SK-N-MC (cell line): ENCODE results near the gene ME3.
"Not testable (repeated sequence)": the region's sequence is repeated elsewhere in the genome, so short reads cannot be mapped to it uniquely, and the experiment has no call there.

Experiments
- DNase-seq: peaks from one replicate; pipeline ENCODE4 v3.0.0-alpha.2; 2011; ENCODE audit warnings: low read depth, low spot score
- H3K27ac ChIP-seq: fragments of 200-600 bp; sonication (generic); 2 replicates; pipeline ENCODE4 v1.5.1; 2016; ENCODE audit warnings: mixed run types
- H3K36me3 ChIP-seq: fragments of 200-600 bp; sonication (generic); 2 replicates; pipeline ENCODE4 v1.6.1; 2017; ENCODE audit warnings: antibody characterized with exemption, low read length, mixed read lengths; ENCODE audit not compliant: insufficient read depth
- H3K4me3 ChIP-seq: fragments of 200-600 bp; sonication (generic); 2 replicates; pipeline ENCODE4 v1.5.1; 2016
- H3K9ac ChIP-seq: fragments of 200-600 bp; sonication (generic); 2 replicates; pipeline ENCODE4 v1.8.0; 2017; ENCODE audit warnings: mixed run types, mixed read lengths; ENCODE audit not compliant: insufficient read length
- H3K9me3 ChIP-seq: fragments of 200-600 bp; sonication (generic); 2 replicates; pipeline ENCODE4 v1.6.1; 2017; ENCODE audit warnings: low read depth, mild to moderate bottlenecking, antibody characterized with exemption, low read length, moderate library complexity, mixed read lengths
- EZH2 ChIP-seq: fragments of 200-600 bp; sonication (generic); IDR thresholded peaks from one replicate; pipeline ENCODE4 v1.6.1; 2017; ENCODE audit warnings: antibody characterized with exemption
- FOXP2 ChIP-seq: optimal IDR thresholded peaks from 2 replicates; pipeline ENCODE3; 2011; ENCODE audit warnings: mild to moderate bottlenecking, moderate library complexity; ENCODE audit not compliant: insufficient read depth; ENCODE audit errors: extremely low read length, control extremely low read depth
- POLR2AphosphoS5 ChIP-seq: IDR thresholded peaks from 2 replicates; pipeline ENCODE4 v1.6.1; 2012; ENCODE audit warnings: mild to moderate bottlenecking, low read depth, low read length, borderline replicate concordance

Gene ME3

DNA sequence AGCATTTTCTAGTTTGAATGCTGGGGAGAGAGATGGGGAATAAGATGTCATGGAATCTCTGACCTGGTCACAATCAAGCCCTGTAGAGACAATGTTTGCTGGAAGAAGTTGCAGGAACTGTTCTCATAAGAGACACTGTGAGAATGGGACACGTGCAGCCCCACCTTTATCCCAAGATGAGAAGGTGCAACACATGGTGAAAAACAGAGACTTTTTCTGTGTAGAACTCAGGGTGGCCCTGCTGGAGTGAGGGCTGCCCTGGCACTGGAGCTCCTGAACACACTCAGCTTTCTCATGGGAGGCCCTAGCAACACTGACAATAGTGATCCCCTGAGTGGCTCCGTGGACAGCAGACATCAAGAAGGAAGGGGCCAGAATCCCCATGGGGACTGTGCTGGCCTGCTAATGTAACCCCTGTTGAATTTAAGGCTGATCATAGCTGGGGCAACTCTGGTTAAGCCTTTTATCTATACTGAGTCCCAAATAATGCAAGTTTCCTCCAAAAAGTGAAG lies 106.6 kb downstream of the ME3 start:
- TF ChIP-seq EZH2 (no peak), POLR2AphosphoS5 (no peak), FOXP2 (no peak)
- H3K9me3 ChIP-seq = no peaks in the 10 kb centered on the region
- H3K4me3 ChIP-seq = no peak overlapping the region
- no peaks in the 10 kb centered on the region for H3K36me3 ChIP-seq
- H3K9ac ChIP-seq = no peak overlapping the region
- no peak overlapping the region for H3K27ac ChIP-seq
- DNase-seq = no peak

DNA sequence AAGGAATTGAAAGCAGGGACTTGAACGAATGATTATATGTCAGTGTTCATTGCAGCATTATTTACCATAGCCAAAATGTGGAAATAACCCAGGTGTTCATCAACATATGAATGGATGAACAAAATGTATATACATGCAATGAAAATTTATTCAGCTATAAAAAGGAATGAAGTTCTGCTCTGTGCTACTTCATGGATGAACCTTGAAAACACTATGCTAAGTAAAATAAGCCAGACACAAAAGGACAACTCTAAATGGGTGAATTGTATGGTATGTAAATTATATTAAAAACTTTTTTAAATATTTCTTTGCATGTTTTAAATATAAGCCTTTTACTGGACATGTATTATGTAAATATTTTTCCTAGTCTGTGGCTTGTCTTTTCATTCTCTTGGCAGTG lies 107.0 kb downstream of the ME3 start:
- no peak overlapping the region for H3K27ac ChIP-seq
- no peaks in the 10 kb centered on the region for H3K9me3 ChIP-seq
- TF ChIP-seq EZH2 (no peak), FOXP2 (no peak), POLR2AphosphoS5 (no peak)
- no peak overlapping the region for H3K4me3 ChIP-seq
- H3K36me3 ChIP-seq = no peaks in the 10 kb centered on the region
- no peak for DNase-seq
- H3K9ac ChIP-seq = no peak overlapping the region

DNA sequence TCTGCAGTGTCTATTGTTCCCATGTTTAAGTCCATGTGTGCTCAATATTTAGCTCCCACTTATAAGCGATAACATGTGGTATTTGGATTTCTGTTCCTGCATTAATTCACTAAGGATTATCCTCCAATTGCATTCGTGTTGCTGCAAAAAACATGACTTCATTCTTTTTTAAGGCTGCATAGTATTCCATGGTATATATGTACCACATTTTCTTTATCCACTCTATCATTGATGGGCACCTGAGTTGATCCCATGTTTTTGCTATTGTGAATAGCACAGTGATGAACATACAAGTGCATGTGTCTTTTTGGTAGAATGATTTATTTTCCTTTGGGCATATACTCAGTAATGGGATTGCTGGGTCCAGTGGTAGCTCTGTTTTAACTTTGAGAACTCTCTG lies 109.6 kb downstream of the ME3 start:
- not testable (repeated sequence) for H3K36me3 ChIP-seq, H3K9me3 ChIP-seq, DNase-seq, H3K27ac ChIP-seq, H3K9ac ChIP-seq, H3K4me3 ChIP-seq

DNA sequence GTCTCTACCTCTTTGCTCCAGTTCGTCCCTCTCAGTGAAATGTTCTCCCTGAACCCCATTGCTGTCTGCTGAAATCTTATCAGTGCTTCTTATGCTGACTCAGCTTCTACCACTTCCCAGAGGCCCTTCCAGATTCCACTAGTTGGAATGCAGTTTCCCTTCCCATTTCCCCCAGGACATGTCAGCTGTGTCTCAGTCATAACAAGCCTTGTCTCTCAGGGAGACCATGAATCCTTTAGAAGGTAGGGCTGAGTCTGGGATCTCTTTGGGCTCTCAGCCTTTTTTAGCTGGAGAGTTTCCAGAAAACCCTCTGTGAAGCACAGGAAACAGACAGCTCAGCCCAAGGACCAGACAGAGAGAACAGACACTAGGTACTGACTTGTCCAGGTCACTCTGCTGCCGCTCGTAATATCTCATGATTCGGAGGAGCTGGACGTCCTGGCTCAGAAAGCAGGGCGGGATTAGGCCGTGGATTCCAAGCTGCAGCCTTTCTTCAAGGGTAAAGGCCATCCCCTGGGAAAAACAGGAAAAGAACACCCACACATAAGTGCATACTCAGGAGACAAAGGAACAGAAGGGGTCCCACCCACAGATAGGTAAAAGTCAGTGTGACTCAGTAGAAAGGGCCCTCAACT lies 113.0 kb downstream of the ME3 start:
- Histone ChIP-seq H3K9me3 (no peaks in the 10 kb centered on the region), H3K4me3 (no peak overlapping the region), H3K9ac (no peak overlapping the region), H3K27ac (no peak overlapping the region), H3K36me3 (no peaks in the 10 kb centered on the region)
- TF ChIP-seq EZH2 (no peak), POLR2AphosphoS5 (no peak), FOXP2 (no peak)
- no peak for DNase-seq

DNA sequence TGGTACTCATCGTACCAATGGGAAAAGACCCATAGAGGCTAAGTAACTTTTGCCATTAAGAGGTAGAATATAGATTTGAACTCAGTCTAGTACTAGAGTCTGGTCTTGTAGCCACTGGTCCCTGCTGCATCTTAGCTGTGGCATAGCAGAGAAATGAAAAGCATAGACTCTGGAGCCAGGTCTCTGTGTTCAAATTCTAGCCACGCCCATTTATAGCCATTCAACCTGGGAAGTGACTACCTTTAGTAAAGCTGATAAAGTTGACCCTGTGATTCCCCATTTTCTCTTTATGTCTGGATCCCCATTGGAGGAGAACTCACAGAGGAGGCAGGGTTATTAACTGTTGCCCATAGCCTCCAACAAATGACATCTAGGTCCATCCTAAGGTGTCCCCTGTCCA lies 113.6 kb downstream of the ME3 start:
- no peaks in the 10 kb centered on the region for H3K36me3 ChIP-seq
- H3K9ac ChIP-seq = no peak overlapping the region
- H3K9me3 ChIP-seq = no peaks in the 10 kb centered on the region
- no peak overlapping the region for H3K27ac ChIP-seq
- DNase-seq = no peak
- TF ChIP-seq EZH2 (no peak), POLR2AphosphoS5 (no peak)
- no peak overlapping the region for H3K4me3 ChIP-seq

DNA sequence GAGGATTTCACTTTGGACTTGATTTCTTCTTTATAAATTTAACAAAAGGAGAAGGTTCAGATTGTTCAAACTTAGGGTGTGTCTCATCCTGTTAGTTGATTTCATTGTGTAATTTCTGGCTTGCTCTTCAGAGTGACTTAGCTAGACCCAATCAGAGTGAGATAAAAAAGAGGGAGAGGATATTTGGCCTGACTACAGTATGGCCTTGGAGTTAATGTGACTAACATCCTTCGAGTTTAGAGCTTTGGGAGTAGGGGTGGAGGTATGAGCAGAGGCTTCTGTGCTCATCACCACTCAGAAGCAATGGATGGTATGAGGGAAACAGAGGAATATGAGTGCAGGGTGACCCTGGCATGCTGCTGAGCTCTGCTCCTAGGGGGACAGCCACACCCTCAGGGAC lies 114.2 kb downstream of the ME3 start:
- Histone ChIP-seq H3K9ac (no peak overlapping the region), H3K9me3 (no peaks in the 10 kb centered on the region), H3K36me3 (no peaks in the 10 kb centered on the region), H3K27ac (no peak overlapping the region), H3K4me3 (no peak overlapping the region)
- DNase-seq = no peak
- TF ChIP-seq FOXP2 = no peak
- no peak for TF ChIP-seq POLR2AphosphoS5
- TF ChIP-seq EZH2 = no peak

DNA sequence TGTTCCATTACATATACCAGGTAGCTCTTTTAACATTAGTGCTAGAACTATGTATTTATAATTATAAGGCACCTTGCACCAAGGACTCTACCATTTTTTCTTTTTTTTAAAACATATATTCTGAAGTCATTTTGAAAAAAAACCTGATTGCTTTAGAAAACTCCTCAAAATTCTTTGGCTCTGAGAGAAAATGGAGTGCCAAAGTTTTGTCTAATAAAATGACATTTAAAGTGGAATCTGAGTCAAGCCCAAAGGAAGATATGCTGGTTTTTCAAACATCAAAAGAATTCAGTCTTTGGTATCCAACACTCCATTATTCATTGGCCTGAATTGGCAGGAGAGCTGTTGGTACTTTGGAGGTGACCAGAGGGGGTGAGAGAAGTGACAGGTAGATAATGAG lies 116.5 kb downstream of the ME3 start:
- Histone ChIP-seq H3K36me3 (no peaks in the 10 kb centered on the region), H3K9ac (no peak overlapping the region), H3K4me3 (no peak overlapping the region), H3K27ac (no peak overlapping the region), H3K9me3 (no peaks in the 10 kb centered on the region)
- no peak for DNase-seq
- TF ChIP-seq EZH2 (no peak), POLR2AphosphoS5 (no peak), FOXP2 (no peak)

DNA sequence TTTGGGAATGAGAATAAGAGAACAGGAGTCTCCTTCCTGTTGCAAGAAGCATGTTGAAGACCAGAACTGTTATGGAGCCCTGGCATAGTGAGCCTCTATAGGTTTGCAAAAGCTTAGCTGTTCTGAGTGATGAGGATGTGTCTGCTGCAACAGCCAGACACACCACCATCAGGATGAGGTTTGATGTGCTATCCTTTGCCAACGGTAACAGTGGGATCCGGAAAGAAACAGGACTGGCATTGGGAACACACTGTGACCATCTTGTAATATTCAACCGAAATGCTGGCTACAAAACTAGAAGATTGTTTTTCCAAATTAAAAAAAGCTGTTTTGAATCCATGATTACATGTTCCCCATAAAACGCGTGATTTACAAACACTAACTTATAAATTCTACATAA lies 117.0 kb downstream of the ME3 start:
- no peak overlapping the region for H3K4me3 ChIP-seq
- TF ChIP-seq FOXP2 (no peak), POLR2AphosphoS5 (no peak), EZH2 (no peak)
- no peak overlapping the region for H3K9ac ChIP-seq
- no peaks in the 10 kb centered on the region for H3K36me3 ChIP-seq
- no peak for DNase-seq
- H3K27ac ChIP-seq = no peak overlapping the region
- H3K9me3 ChIP-seq = no peaks in the 10 kb centered on the region

DNA sequence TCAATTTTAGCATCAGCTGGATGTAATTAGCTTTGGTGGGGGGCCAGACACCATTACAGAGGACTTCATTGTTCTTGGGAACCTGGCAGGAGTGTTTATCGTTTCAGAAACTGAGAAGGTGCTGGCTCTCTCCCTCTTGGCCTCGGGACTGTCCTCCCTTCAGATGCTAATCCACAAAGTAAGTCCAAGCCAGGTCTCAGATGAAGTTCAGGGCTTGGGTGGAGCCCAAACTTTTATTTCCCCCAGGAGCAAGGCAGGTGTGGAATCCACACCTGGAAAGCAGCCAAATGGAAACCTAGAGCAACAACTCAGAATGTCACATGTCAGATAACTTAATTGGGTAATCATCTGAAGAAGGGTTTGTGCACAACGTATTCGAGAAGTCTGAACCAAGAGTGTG lies 119.2 kb downstream of the ME3 start:
- H3K27ac ChIP-seq = no peak overlapping the region
- no peak for DNase-seq
- H3K9me3 ChIP-seq = no peaks in the 10 kb centered on the region
- H3K36me3 ChIP-seq = no peaks in the 10 kb centered on the region
- H3K4me3 ChIP-seq = no peak overlapping the region
- no peak overlapping the region for H3K9ac ChIP-seq
- TF ChIP-seq EZH2 (no peak), FOXP2 (no peak), POLR2AphosphoS5 (no peak)
